Type B pancreatic cell (in vitro differentiated cells): ENCODE measurements around the gene AHCYL1. TPM values are rescaled to one million over a fixed set of nuclear protein-coding genes. Genes with fewer than 3 reads are reported as not detected.

ENCODE experiments used
- DNase-seq: peaks from one replicate; pipeline ENCODE4 v3.0.0; 2021; ENCODE audit warnings: mixed read lengths; ENCODE audit not compliant: unreplicated experiment; ENCODE audit errors: extremely low spot score
- H3K27ac Mint-ChIP-seq: 2 replicates; pipeline ENCODE4 v1.8.0; 2021; ENCODE audit warnings: mild to moderate bottlenecking, mixed read lengths
- H3K27me3 Mint-ChIP-seq: 2 replicates; pipeline ENCODE4 v1.8.0; 2021; ENCODE audit warnings: mixed read lengths
- H3K36me3 Mint-ChIP-seq: 2 replicates; pipeline ENCODE4 v1.8.0; 2021; ENCODE audit warnings: mixed read lengths
- H3K4me1 Mint-ChIP-seq: one replicate; pipeline ENCODE4 v1.8.0; 2021; ENCODE audit warnings: mixed read lengths; ENCODE audit not compliant: unreplicated experiment
- H3K4me3 Mint-ChIP-seq: 2 replicates; pipeline ENCODE4 v1.8.0; 2021; ENCODE audit warnings: mild to moderate bottlenecking, mixed read lengths
- H3K9me3 Mint-ChIP-seq: 2 replicates; pipeline ENCODE4 v1.8.0; 2021; ENCODE audit warnings: mixed read lengths
- total RNA-seq: library from RNA; stranded (reverse); gene quantifications from 2 replicates; pipeline ENCODE4 v1.2.1, GENCODE V29; 2021; ENCODE audit warnings: low replicate concordance
- TF ChIP-seq, protein P1 (sequence below): fragments of 200-600 bp; sonication (generic); conservative IDR thresholded peaks from 2 replicates; pipeline ENCODE4 v1.5.0; 2021; ENCODE audit warnings: antibody characterized with exemption, mild to moderate bottlenecking

Gene AHCYL1
- total RNA-seq, 1 donor from 2014 or later: 87.1 TPM

DNA sequence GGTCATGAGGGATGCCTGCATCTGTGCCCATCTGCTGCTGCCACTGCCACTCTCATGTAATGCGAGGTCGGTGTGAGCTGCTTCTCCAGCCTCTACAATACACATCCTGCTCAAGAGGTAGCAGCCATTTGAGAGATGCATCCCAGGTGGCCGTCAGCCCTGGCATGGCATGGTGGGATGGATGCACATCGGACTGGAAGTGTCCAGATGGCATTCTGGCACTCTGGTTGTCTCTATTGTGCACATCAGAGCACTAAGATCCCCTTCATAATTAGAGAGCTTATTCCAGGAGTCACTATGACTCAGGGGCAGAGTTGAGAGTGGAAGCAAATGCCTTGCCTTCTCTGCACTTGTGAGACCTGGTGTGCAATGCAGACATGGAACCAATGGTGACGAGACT is 53.7 kb downstream of the AHCYL1 start:
- Mint-ChIP-seq H3K9me3 (no peaks in the 10 kb centered on the region), H3K27me3 (no peaks in the 10 kb centered on the region), H3K27ac (no peak overlapping the region), H3K4me1 (peaks cover 16% of the 10 kb centered on the region), H3K4me3 (no peak overlapping the region), H3K36me3 (peaks cover 29% of the 10 kb centered on the region)
- DNase-seq: no peak
- TF ChIP-seq, protein P1, sequence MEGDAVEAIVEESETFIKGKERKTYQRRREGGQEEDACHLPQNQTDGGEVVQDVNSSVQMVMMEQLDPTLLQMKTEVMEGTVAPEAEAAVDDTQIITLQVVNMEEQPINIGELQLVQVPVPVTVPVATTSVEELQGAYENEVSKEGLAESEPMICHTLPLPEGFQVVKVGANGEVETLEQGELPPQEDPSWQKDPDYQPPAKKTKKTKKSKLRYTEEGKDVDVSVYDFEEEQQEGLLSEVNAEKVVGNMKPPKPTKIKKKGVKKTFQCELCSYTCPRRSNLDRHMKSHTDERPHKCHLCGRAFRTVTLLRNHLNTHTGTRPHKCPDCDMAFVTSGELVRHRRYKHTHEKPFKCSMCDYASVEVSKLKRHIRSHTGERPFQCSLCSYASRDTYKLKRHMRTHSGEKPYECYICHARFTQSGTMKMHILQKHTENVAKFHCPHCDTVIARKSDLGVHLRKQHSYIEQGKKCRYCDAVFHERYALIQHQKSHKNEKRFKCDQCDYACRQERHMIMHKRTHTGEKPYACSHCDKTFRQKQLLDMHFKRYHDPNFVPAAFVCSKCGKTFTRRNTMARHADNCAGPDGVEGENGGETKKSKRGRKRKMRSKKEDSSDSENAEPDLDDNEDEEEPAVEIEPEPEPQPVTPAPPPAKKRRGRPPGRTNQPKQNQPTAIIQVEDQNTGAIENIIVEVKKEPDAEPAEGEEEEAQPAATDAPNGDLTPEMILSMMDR: no peak

DNA sequence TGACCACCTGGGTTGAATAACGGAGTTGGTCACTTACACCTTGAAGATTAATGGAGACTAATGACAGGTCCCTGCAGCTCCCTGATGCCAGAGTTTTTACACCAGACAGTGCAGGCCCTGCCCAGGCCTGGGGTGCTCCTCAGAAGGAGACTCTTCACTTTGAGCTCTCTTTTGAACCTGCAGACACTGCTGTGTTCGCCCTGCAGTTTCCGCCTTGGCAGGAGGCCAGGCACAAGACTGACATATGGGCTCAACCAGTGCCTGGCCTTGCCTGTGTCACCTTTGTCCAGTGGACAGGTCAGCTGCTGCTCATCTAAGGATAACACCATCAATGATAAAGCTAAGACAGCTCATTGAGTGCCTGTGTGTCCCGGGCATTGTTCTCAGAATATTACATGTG is 55.1 kb downstream of the AHCYL1 start:
- no peak overlapping the region for H3K4me3 Mint-ChIP-seq
- DNase-seq: no peak
- no peak overlapping the region for H3K27ac Mint-ChIP-seq
- no peaks in the 10 kb centered on the region for H3K9me3 Mint-ChIP-seq
- no peaks in the 10 kb centered on the region for H3K27me3 Mint-ChIP-seq
- TF ChIP-seq, protein P1: no peak
- peaks cover 8% of the 10 kb centered on the region for H3K4me1 Mint-ChIP-seq
- peaks cover 29% of the 10 kb centered on the region for H3K36me3 Mint-ChIP-seq

DNA sequence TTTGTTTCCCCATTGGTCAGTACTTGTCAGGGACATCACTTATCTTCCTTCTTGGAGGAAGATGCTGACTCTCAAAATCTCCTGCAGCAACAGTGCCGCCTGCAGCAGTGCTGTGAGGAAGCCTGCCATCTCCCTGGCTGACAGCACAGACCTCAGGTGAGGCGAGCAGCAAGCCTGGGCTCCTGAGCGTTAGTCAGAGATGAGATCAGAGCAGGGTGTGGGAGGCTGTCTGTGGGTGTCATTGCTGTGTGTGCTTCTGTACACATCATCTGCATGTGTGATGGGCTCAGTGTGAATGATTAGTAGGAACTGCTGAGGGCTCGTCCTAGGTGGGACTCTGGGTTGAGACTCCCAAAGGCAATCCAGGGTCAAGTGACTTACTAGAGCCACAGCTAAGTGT is 56.0 kb downstream of the AHCYL1 start:
- H3K9me3 Mint-ChIP-seq: no peaks in the 10 kb centered on the region
- H3K27ac Mint-ChIP-seq: no peak overlapping the region
- peaks cover 31% of the 10 kb centered on the region for H3K36me3 Mint-ChIP-seq
- no peak for DNase-seq
- H3K4me3 Mint-ChIP-seq: no peak overlapping the region
- TF ChIP-seq, protein P1: no peak
- H3K4me1 Mint-ChIP-seq: peaks cover 3% of the 10 kb centered on the region
- H3K27me3 Mint-ChIP-seq: no peaks in the 10 kb centered on the region

DNA sequence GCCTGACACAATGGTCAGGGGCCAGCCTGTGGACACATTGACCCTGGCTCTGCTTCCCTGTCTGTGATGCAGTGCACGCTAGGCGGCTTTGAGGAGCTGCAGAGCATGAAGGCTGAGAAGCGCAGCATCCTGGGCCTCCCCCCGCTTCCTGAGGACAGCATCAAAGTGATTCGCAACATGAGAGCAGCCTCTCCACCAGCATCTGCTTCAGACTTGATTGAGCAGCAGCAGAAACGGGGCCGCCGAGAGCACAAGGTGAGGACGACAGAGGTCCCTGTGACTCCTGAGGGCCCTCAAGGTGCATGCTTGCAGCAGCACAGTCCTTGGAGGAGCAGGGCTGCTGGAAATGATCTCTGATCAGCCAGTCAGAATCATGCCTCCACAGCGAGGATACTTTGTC is 58.5 kb downstream of the AHCYL1 start:
- Mint-ChIP-seq H3K4me1 (no peaks in the 10 kb centered on the region), H3K4me3 (no peak overlapping the region)

DNA sequence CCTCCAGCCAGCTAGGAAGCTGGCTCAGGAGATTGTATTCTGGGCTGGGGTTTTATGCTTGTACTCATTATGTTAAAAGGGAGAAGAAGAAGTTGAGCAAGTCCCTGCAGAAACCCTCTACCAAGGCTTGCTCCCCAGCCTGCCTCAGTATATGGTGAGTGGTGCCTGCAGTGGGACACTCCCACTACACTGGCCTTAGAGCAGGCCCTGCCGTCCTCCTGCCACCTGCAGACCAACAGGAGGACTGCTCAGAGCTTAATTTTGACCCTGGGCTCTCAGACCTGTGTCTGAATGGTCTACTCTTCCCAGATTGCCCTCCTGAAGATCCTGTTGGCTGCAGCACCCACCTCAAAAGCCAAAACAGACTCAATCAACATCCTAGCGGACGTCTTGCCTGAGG is 62.9 kb downstream of the AHCYL1 start:
- Mint-ChIP-seq H3K27me3 (no peaks in the 10 kb centered on the region), H3K9me3 (no peaks in the 10 kb centered on the region), H3K4me3 (no peak overlapping the region), H3K4me1 (peaks cover 8% of the 10 kb centered on the region), H3K36me3 (peaks cover 37% of the 10 kb centered on the region), H3K27ac (no peak overlapping the region)
- TF ChIP-seq, protein P1: no peak
- no peak for DNase-seq

More for the DNA sequence above, 58.5 kb downstream of the AHCYL1 start:
- no peaks in the 10 kb centered on the region for H3K9me3 Mint-ChIP-seq
- no peak overlapping the region for H3K27ac Mint-ChIP-seq
- peaks cover 44% of the 10 kb centered on the region for H3K36me3 Mint-ChIP-seq
- no peak for DNase-seq
- TF ChIP-seq, protein P1: no peak
- H3K27me3 Mint-ChIP-seq: no peaks in the 10 kb centered on the region

DNA sequence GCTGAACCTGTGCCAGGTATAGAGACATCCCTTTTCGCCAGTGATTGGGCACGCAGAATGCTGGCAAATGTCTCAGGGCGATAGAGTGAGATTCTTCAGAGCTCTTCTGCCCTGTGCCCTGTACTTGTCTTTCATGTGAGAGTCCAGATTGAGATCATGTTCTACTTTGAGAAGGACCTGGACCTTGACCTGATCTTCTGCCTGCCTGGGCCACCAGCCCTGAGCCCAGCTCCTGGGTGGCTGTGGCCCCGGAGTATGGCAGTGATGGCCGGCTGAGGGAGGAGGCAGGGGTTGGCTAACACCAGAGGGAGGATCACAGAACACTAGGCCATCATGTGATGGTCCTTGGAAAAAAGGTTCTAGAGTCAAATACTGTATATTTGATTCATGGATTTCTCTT is 63.7 kb downstream of the AHCYL1 start:
- Mint-ChIP-seq H3K4me1 (peaks cover 8% of the 10 kb centered on the region), H3K4me3 (no peak overlapping the region), H3K36me3 (peaks cover 38% of the 10 kb centered on the region), H3K27me3 (no peaks in the 10 kb centered on the region), H3K9me3 (no peaks in the 10 kb centered on the region), H3K27ac (no peak overlapping the region)
- TF ChIP-seq, protein P1: no peak
- DNase-seq: no peak
